ENCODE measurements around the gene FBXO46. TPM values are rescaled to one million over a fixed set of nuclear protein-coding genes. Genes with fewer than 3 reads are reported as not detected.

Gene FBXO46
- total and polyA plus RNA-seq, 2 of the 13 experiments (the other 11 are each of a cell fraction or from before 2014, with no cell fraction given): 6.2 to 6.4 TPM

DNA sequence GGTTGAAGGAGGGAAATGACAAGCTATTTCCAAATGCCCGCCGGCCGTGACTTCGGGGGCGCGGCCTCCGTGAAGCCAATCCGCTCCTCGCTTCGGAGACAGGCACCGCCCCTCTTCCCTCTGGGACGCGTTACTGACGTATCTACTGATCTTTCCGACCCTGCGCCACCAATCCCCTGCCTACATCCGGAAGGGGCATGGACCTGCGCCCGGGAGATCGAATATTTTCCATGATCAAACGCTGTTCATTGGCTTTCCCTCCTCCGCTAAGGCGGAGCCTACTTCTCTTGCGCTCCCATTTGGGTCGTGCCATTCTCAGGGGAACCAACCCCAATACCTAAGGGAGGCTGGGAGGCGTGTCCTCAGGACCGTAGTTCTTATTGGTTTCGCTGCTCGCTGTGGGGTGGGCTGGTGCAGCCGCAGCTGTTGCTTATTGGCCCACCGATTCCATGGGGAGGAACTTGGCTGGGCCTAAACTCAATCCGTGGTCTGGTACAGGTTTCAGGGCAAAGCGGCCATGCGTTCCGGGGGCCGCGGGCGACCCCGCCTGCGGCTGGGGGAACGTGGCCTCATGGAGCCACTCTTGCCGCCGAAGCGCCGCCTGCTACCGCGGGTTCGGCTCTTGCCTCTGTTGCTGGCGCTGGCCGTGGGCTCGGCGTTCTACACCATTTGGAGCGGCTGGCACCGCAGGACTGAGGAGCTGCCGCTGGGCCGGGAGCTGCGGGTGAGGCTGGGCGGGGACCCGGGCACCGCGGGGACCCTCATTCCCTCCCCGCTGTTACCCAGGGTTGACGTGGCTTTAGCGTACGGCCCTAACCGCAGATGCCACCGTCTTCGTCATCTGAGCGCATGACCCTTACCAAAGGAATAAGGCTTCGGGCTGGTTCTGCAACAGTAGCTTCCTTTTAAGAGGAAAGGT is 38.2 kb downstream of the FBXO46 start, which contains the start of gene QPCTL (continued):
- TF ChIP-seq MYC (CRISPR knock-in tag; IDR thresholded peaks at IDR 0.05; ENCODE audit: borderline replicate concordance): peak; percentile 95
- TF ChIP-seq NKX3-1 (CRISPR knock-in tag; IDR thresholded peaks at IDR 0.05): no peak
- TF ChIP-seq, protein P1, sequence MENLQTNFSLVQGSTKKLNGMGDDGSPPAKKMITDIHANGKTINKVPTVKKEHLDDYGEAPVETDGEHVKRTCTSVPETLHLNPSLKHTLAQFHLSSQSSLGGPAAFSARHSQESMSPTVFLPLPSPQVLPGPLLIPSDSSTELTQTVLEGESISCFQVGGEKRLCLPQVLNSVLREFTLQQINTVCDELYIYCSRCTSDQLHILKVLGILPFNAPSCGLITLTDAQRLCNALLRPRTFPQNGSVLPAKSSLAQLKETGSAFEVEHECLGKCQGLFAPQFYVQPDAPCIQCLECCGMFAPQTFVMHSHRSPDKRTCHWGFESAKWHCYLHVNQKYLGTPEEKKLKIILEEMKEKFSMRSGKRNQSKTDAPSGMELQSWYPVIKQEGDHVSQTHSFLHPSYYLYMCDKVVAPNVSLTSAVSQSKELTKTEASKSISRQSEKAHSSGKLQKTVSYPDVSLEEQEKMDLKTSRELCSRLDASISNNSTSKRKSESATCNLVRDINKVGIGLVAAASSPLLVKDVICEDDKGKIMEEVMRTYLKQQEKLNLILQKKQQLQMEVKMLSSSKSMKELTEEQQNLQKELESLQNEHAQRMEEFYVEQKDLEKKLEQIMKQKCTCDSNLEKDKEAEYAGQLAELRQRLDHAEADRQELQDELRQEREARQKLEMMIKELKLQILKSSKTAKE (CRISPR knock-in tag; IDR thresholded peaks at IDR 0.05; ENCODE audit: borderline replicate concordance): no peak
- TF ChIP-seq ASH2L (IDR thresholded peaks at IDR 0.05; ENCODE audit: insufficient read length, low read depth, low read length): peak; percentile 0
- TF ChIP-seq ZNF510 (CRISPR knock-in tag; IDR thresholded peaks at IDR 0.05; ENCODE audit: low read depth): no peak
- TF ChIP-seq ZNF563 (CRISPR knock-in tag; IDR thresholded peaks at IDR 0.05): no peak; the same call in 1 of the 2 replicates
- TF ChIP-seq ZBTB21 (CRISPR knock-in tag; IDR thresholded peaks at IDR 0.05): no peak
- TF ChIP-seq NFYC (CRISPR knock-in tag; IDR thresholded peaks at IDR 0.05): peak; percentile 90
- TF ChIP-seq, protein P2, sequence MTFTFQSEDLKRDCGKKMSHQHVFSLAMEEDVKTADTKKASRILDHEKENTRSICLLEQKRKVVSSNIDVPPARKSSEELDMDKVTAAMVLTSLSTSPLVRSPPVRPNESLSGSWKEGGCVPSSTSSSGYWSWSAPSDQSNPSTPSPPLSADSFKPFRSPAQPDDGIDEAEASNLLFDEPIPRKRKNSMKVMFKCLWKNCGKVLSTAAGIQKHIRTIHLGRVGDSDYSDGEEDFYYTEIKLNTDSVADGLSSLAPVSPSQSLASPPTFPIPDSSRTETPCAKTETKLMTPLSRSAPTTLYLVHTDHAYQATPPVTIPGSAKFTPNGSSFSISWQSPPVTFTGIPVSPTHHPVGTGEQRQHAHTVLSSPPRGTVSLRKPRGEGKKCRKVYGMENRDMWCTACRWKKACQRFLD (CRISPR knock-in tag; IDR thresholded peaks at IDR 0.05; ENCODE audit: borderline replicate concordance): peak; percentile 42; the same call in 1 of the 2 replicates
- TF ChIP-seq KDM4B (CRISPR knock-in tag; IDR thresholded peaks at IDR 0.05): no peak
- peak; percentile 37; the same call in 1 of the 2 replicates for TF ChIP-seq ZNF891 (CRISPR knock-in tag; IDR thresholded peaks at IDR 0.05)
- no peak for TF ChIP-seq ZNF253 (CRISPR knock-in tag; IDR thresholded peaks at IDR 0.05; ENCODE audit: borderline replicate concordance)
- no peak for TF ChIP-seq RFX3 (CRISPR knock-in tag; IDR thresholded peaks at IDR 0.05)
- TF ChIP-seq ZBTB38 (CRISPR knock-in tag; IDR thresholded peaks at IDR 0.05): peak; percentile 58
- no peak; the same call in 1 of the 2 replicates for TF ChIP-seq HDAC2 (CRISPR knock-in tag; IDR thresholded peaks at IDR 0.05)
- TF ChIP-seq ZNF547 (CRISPR knock-in tag; IDR thresholded peaks at IDR 0.05): peak; percentile 80
- TF ChIP-seq, protein P3, sequence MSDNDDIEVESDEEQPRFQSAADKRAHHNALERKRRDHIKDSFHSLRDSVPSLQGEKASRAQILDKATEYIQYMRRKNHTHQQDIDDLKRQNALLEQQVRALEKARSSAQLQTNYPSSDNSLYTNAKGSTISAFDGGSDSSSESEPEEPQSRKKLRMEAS (IDR thresholded peaks at IDR 0.05): peak; percentile 81
- no peak for TF ChIP-seq LCORL (IDR thresholded peaks at IDR 0.05)
- TF ChIP-seq LCORL (CRISPR knock-in tag; IDR thresholded peaks at IDR 0.05): no peak
- no peak for TF ChIP-seq NR1H2 (CRISPR knock-in tag; IDR thresholded peaks at IDR 0.05; ENCODE audit: borderline replicate concordance, low read depth)
- peak; percentile 94; the same call in 2 of the 3 replicates for TF ChIP-seq MXI1 (IDR thresholded peaks at IDR 0.05; ENCODE audit: borderline replicate concordance, low read depth, low read length)
- TF ChIP-seq IKZF4 (CRISPR knock-in tag; IDR thresholded peaks at IDR 0.05; ENCODE audit: borderline replicate concordance, low read depth, not compliant biosample characterization): peak; percentile 41
- no peak for TF ChIP-seq MAFF (IDR thresholded peaks at IDR 0.05; ENCODE audit: low read depth, low read length)
- TF ChIP-seq, protein P4, sequence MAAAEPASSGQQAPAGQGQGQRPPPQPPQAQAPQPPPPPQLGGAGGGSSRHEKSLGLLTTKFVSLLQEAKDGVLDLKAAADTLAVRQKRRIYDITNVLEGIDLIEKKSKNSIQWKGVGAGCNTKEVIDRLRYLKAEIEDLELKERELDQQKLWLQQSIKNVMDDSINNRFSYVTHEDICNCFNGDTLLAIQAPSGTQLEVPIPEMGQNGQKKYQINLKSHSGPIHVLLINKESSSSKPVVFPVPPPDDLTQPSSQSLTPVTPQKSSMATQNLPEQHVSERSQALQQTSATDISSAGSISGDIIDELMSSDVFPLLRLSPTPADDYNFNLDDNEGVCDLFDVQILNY (CRISPR knock-in tag; conservative IDR thresholded peaks at IDR 0.05): peak; percentile 95
- TF ChIP-seq ATF7 (IDR thresholded peaks at IDR 0.05): no peak
- TF ChIP-seq ATF7 (CRISPR knock-in tag; IDR thresholded peaks at IDR 0.05): no peak
- TF ChIP-seq ZNF263 (CRISPR knock-in tag; IDR thresholded peaks at IDR 0.05): no peak
- TF ChIP-seq ZNF616 (CRISPR knock-in tag; IDR thresholded peaks at IDR 0.05; ENCODE audit: low read depth): peak; percentile 92
